Neural progenitor cell (in vitro differentiated cells): ENCODE data around the gene GH1.

Source experiments
- EZH2 ChIP-seq: fragments of 200-600 bp; sonication (generic); IDR thresholded peaks from 2 replicates; pipeline ENCODE4 v1.6.1; 2017; ENCODE audit warnings: antibody characterized with exemption, mild to moderate bottlenecking, moderate library complexity
- EZH2phosphoT487 ChIP-seq: fragments of 200-600 bp; sonication (generic); IDR thresholded peaks from 2 replicates; pipeline ENCODE4 v1.6.1; 2017; ENCODE audit warnings: antibody characterized with exemption
- TF ChIP-seq, protein P1 (sequence below): fragments of 200-600 bp; sonication (generic); IDR thresholded peaks from 2 replicates; pipeline ENCODE4 v1.5.1; 2017; ENCODE audit warnings: antibody characterized with exemption, mild to moderate bottlenecking

DNA sequence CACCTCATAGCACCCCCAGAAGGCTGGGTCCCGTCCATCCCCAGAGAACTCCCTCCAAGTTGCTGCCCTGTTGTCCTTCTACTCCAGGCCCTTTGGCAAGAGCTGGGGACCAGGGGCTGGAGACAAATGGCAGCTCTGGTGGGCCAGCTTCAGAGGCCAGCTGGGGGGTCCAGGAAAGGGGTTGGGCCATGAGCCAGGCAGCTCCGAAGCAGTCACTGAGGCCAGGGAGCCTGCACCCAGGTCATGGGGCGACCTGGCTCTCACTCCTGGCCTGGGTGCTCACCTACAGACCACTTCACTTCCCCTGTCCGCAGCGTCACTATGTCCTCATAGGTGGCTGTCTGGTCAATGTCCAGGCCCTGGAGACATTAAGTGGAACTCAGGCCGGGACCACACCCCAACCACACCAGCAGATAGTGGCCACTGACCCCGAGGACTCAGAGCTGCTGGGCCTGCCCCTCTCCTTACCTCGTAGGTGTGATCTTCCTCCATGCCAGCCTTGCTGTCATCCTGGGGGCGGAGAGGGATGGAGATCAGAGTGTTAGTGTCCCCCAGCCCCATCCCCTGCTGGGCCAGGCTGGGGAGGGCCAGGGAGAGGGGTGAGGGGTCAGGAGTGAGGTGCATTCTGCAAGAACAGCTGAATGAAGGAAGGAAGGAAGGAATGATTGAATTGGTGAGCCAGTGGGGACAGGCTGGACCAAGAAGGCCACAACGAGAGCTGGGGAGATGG is 10.5 kb upstream of the GH1 start:
- TF ChIP-seq, protein P1, sequence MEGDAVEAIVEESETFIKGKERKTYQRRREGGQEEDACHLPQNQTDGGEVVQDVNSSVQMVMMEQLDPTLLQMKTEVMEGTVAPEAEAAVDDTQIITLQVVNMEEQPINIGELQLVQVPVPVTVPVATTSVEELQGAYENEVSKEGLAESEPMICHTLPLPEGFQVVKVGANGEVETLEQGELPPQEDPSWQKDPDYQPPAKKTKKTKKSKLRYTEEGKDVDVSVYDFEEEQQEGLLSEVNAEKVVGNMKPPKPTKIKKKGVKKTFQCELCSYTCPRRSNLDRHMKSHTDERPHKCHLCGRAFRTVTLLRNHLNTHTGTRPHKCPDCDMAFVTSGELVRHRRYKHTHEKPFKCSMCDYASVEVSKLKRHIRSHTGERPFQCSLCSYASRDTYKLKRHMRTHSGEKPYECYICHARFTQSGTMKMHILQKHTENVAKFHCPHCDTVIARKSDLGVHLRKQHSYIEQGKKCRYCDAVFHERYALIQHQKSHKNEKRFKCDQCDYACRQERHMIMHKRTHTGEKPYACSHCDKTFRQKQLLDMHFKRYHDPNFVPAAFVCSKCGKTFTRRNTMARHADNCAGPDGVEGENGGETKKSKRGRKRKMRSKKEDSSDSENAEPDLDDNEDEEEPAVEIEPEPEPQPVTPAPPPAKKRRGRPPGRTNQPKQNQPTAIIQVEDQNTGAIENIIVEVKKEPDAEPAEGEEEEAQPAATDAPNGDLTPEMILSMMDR = no peak
- TF ChIP-seq EZH2 (no peak), EZH2phosphoT487 (no peak)
